ENCODE measurements around the gene PRKN. TPM values are rescaled to one million over a fixed set of nuclear protein-coding genes. Genes with fewer than 3 reads are reported as not detected.

PRKN gene
- total RNA-seq, 2 donors from 2014 or later = 3.3 to 4.8 TPM

DNA sequence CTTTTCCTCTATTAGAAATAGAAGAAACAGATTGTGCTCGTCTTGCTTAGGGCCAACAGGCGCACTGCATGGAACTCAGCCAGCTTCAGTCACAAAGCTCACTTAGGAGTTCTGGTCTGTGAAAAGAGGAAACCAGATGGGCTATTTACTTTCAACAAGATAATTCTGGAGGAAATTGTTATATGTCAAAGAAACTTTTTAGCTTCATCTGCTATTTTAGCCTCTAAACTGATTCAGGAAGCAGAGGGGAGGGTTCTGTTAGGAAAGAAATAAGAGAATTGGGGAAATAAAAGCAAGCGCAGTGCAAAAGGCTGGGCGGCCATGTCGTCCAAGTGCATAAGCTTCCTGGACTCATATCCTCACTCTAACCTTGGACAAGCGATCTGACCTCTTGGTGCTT is 21.3 kb downstream of the PRKN start:
- H3K9me3 Mint-ChIP-seq = peaks cover 2% of the 10 kb centered on the region
- H3K4me1 Mint-ChIP-seq = peaks cover 27% of the 10 kb centered on the region
- H3K27ac ChIP-seq (ENCODE audit: low read depth, low read length) = no peak overlapping the region
- no peak for TF ChIP-seq CTCF (conservative IDR thresholded peaks at IDR 0.05)
- peaks cover 6% of the 10 kb centered on the region for H3K4me1 ChIP-seq (ENCODE audit: control insufficient read depth, insufficient read depth, low read length)
- 81 to 100% methylated on average over 2 to 6 of the region's 6 CpGs for WGBS, 2 experiments (ENCODE audit: insufficient coverage in 1 of 2, insufficient read length in 1 of 2)
- H3K4me3 Mint-ChIP-seq = no peak overlapping the region
- no peaks in the 10 kb centered on the region for H3K36me3 Mint-ChIP-seq (ENCODE audit: low read depth)
- H3K9me3 ChIP-seq (ENCODE audit: control insufficient read depth, low read length) = no peaks in the 10 kb centered on the region
- H3K27me3 ChIP-seq (ENCODE audit: control insufficient read depth, insufficient read depth, low read length, poor library complexity, severe bottlenecking) = no peaks in the 10 kb centered on the region
- no peak for DNase-seq
- H3K27me3 Mint-ChIP-seq (ENCODE audit: insufficient read depth) = no peaks in the 10 kb centered on the region
- H3K27ac Mint-ChIP-seq = no peak overlapping the region
- H3K9ac ChIP-seq (ENCODE audit: extremely low read depth, low read length, poor library complexity, severe bottlenecking) = no peak overlapping the region
- no peaks in the 10 kb centered on the region for H3K36me3 ChIP-seq (ENCODE audit: control insufficient read depth, insufficient read depth, low read length)
- H3K4me3 ChIP-seq (ENCODE audit: low read length) = no peak overlapping the region

GRCh38 chr6:162705736-162706135 is 21.8 kb downstream of the PRKN start:
- no peaks in the 10 kb centered on the region for H3K27me3 Mint-ChIP-seq (ENCODE audit: insufficient read depth)
- Histone ChIP-seq H3K27ac (ENCODE audit: low read depth, low read length) (no peak overlapping the region), H3K9ac (ENCODE audit: extremely low read depth, low read length, poor library complexity, severe bottlenecking) (no peak overlapping the region), H3K4me1 (ENCODE audit: control insufficient read depth, insufficient read depth, low read length) (peaks cover 6% of the 10 kb centered on the region), H3K36me3 (ENCODE audit: control insufficient read depth, insufficient read depth, low read length) (no peaks in the 10 kb centered on the region), H3K9me3 (ENCODE audit: control insufficient read depth, low read length) (no peaks in the 10 kb centered on the region), H3K4me3 (ENCODE audit: low read length) (no peak overlapping the region), H3K27me3 (ENCODE audit: control insufficient read depth, insufficient read depth, low read length, poor library complexity, severe bottlenecking) (no peaks in the 10 kb centered on the region)
- no peak overlapping the region for H3K4me3 Mint-ChIP-seq
- DNase-seq = no peak
- H3K27ac Mint-ChIP-seq = no peak overlapping the region
- no peaks in the 10 kb centered on the region for H3K36me3 Mint-ChIP-seq (ENCODE audit: low read depth)
- H3K9me3 Mint-ChIP-seq = peaks cover 2% of the 10 kb centered on the region
- no peak for TF ChIP-seq CTCF (conservative IDR thresholded peaks at IDR 0.05)
- H3K4me1 Mint-ChIP-seq = peaks cover 27% of the 10 kb centered on the region
- 75 to 90% methylated on average over 1 to 4 of the region's 4 CpGs for WGBS, 2 experiments (ENCODE audit: insufficient coverage in 1 of 2, insufficient read length in 1 of 2)

GRCh38 chr6:162704001-162704400 is 23.6 kb downstream of the PRKN start:
- no peak for TF ChIP-seq CTCF (conservative IDR thresholded peaks at IDR 0.05)
- Histone ChIP-seq H3K9me3 (ENCODE audit: control insufficient read depth, low read length) (no peaks in the 10 kb centered on the region), H3K36me3 (ENCODE audit: control insufficient read depth, insufficient read depth, low read length) (no peaks in the 10 kb centered on the region), H3K4me1 (ENCODE audit: control insufficient read depth, insufficient read depth, low read length) (peaks cover 6% of the 10 kb centered on the region), H3K4me3 (ENCODE audit: low read length) (no peak overlapping the region), H3K27ac (ENCODE audit: low read depth, low read length) (no peak overlapping the region), H3K27me3 (ENCODE audit: control insufficient read depth, insufficient read depth, low read length, poor library complexity, severe bottlenecking) (no peaks in the 10 kb centered on the region), H3K9ac (ENCODE audit: extremely low read depth, low read length, poor library complexity, severe bottlenecking) (no peak overlapping the region)
- DNase-seq = no peak
- no peaks in the 10 kb centered on the region for H3K27me3 Mint-ChIP-seq (ENCODE audit: insufficient read depth)
- H3K36me3 Mint-ChIP-seq (ENCODE audit: low read depth) = no peaks in the 10 kb centered on the region
- no peak overlapping the region for H3K27ac Mint-ChIP-seq
- 87 to 97% methylated on average over 2 to 4 of the region's 4 CpGs for WGBS, 2 experiments (ENCODE audit: insufficient coverage in 1 of 2, insufficient read length in 1 of 2)
- no peak overlapping the region for H3K4me3 Mint-ChIP-seq
- H3K9me3 Mint-ChIP-seq = peaks cover 2% of the 10 kb centered on the region
- peaks cover 27% of the 10 kb centered on the region for H3K4me1 Mint-ChIP-seq

Data from endodermal cell (in vitro differentiated cells).